Left ventricle myocardium superior (tissue), 1 donor: ENCODE results near the gene SPATA16. TPM values are rescaled to one million over a fixed set of nuclear protein-coding genes. Genes with fewer than 3 reads are reported as not detected.
"Not testable (repeated sequence)": the region's sequence is repeated elsewhere in the genome, so short reads cannot be mapped to it uniquely, and the experiment has no call there.

Experiments
- ATAC-seq: fragments of 200-7000 bp; cut with Tn5 transposase; one replicate; pipeline ENCODE4 v1.9.1; 2020; ENCODE audit warnings: mild to moderate bottlenecking, moderate library complexity
- DNase-seq: peaks from one replicate; pipeline ENCODE4 v3.0.0-alpha.2; 2020
- intact Hi-C: fragments of 100-400 bp; cut with micrococcal nuclease; formaldehyde crosslinking; loops from one replicate; pipeline ENCODE4 v1.11.0; 2022
- total RNA-seq: library from RNA; stranded (reverse); fragmentation: NEBNext Ultra II Directional; extraction: Animal tissue kit (Norgen Biotek cat#: 25700); gene quantifications from one replicate; pipeline ENCODE4 v1.2.1, GENCODE V29; 2021
- donor health status: DM: no; HTN: yes; CAD: no; lungs with severe emphysema.

Gene SPATA16
- total RNA-seq, 1 donor from 2014 or later: not detected

DNA sequence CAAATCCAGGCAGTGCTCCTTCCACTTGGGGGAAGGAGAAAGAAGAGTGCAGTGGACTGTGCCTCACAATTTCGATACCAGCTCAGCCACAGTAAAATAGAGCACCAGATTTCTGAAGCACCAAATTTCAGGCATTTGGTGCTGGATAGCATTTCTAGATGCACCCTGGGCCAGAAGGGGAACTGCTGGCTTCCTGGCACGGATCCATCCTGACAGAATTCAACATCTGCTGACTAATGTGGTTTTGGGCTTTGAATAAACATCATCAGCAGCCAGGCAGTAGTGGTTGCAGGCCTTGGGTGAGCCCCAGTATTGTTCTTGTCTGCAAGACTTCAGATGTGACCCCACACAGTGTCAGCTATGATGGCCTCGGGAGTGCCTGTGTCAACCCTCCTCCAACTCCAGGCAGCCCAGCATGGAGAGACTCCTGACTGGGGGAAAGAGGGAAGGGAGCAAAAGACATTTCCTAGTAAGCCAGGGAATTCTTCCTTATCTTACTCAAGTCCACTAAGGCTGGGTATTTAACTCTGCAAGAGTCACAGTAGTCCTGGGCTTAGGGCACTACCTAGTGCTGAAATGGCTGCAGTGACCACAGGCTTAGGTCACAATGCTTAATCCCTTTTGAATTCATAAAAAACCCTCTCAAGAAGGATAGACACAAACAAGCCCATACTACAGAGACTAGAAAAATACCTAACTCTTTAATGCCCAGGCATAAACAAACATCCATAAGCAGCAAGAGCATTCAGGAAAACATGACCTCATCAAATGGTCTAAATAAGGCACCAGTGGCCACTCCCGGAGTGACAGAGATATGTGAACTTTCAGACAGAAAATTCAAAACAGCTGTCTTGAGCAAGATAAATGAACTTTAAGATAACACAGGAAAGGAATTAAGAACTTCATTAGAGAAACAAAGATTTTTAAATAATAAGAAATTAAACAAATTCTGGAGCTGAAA, 74.7 kb downstream of the SPATA16 start:
- intact Hi-C loops: no loop called here
- DNase-seq (no peak), ATAC-seq (peak; percentile 30)

DNA sequence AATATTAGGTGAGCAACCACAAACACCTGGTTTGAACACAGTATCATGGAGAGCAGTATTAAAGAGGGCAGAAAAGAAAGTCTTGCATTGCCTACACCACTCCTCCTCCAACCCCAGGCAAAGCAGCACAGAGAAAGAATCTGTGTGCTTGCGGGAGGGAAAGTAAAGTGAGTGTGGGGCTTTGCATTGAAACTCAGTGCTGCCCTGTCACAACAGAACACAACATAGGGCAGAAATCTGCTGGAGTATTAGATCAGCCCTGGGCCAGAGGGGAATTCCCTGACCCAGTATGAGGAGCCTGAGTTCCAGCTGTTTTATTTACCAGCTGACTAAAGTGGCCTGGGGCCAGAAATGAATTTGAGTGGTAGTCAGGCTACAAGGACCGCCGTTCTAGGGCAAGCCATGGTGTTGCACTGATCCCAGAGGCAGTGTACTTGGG, 75.5 kb downstream of the SPATA16 start:
- DNase-seq (no peak), ATAC-seq (peak; percentile 59)
- intact Hi-C loops: no loop called here

DNA sequence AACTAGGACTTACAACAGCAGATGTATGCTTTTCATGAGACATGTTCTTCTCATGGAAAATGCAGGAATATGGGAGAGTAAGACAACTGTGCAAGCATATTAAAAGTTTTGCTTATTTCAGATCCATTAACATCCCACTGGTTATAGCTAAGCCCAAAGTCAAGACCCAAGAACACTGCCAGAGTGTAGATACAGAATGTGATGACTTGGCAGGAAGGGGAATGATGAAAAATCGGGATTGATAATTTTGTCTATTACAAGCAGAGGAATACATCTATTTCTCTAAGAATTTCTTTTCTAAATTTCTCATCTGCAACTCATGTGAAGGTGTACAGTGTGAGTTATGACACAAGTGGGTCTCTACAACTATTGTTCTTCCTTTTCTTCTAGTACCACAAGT, 76.4 kb downstream of the SPATA16 start:
- DNase-seq: no peak
- intact Hi-C loops: no loop called here
- no peak for ATAC-seq

DNA sequence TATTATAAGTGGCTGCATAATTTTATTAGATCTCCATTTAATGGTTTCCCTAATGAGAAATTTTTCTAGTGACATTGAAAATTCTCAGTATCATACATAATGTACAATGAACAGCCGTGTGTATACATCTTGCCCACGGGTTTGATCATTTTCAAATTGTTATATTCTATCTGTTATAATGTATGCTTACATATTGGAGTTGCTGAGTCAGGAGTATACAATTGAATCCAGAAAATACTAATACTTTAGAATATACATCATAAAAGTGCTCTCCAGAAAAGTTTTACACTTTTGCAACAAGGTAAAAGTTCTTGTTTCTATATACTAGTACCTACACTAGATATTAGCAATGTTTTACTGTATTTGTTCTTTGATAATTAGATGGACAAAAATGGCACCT, 82.8 kb downstream of the SPATA16 start:
- DNase-seq: no peak
- intact Hi-C loops: no loop called here

DNA sequence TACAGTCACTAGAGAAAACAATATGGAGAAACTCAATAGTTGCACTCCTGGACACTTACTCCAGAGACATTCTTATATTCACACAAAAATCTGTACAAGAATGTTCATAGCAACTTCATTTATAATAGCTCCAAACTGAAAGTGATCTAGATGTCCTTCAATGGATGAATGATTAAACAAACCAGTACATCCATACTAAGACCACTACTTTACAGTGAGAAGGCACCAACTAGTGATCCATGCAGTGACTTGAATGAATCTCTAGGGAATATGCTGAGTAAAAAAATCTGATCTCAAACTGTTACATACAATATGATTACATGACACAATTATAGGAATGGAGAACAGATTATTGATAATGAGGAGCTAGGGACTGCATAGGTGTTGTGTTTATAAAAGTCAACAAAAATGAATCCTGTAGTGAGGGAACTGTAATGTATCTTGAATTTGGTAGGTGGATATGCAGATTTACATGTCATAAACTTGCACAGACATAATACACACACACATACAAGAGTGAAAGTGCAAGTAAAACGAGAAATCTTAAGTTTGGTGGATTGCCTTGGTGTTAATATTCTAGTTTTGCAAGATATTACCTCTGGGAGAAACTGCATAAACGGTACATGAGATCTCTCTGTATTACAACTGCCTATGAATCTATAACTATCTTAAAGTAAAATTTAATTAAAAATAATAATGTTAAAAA, 85.7 kb downstream of the SPATA16 start:
- intact Hi-C loops: no loop called here

More for the DNA sequence above, 82.8 kb downstream of the SPATA16 start:
- ATAC-seq: no peak

DNA sequence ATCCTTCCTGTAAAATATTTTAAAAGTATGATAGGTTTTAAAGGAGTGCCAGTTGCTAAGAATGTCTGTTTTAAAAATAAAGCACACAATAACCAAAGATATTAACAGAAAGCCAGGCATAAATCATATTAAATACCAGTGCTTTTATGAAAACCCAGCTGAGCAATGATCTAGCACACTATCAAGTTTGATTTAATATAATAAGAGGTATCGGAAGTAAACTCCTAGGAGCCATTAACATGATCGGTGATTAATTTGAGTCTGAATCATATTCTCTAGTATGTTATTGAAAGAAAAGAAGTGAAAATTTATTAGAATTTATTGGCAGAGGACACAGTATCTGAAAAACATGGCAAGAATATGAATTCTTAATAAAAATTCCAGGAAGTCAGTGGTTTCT, 91.7 kb downstream of the SPATA16 start:
- ATAC-seq (no peak), DNase-seq (no peak)
- intact Hi-C loops: loop anchor here (10.0 kb wide), 1 partner anchor 215 kb away; no protein-coding TSS in a partner anchor

More for the DNA sequence above, 85.7 kb downstream of the SPATA16 start:
- DNase-seq (no peak), ATAC-seq (no peak)

DNA sequence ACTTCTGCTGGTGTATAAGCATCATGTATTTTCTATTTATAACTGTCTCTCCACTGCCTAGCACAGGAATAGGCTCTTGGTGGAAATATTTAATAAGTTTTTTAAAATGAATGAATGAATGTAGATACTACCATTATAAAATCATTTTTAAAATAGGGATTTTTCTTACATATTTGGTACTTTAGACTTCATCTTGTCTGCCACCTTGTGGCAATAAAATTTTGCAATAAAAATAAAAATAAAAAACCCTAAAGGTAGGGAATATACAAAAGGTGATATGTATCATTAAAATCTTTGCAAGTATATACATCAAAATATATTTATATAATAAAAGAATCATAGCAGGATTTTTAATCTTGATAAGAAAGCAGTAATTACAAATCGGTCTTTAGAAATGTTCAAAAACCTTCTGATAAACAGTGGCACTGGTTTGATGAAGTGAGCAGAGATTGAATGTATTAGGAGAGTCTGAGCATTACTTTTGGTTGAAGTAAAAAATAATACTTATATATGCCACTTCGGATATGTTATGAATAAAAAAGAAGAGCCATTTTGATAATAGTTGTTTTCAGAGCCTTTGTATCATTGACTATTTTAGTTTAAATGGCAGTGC, 95.2 kb downstream of the SPATA16 start:
- ATAC-seq (peak; percentile 21), DNase-seq (no peak)
- intact Hi-C loops: loop anchor here (10.0 kb wide), 1 partner anchor 211 kb away; no protein-coding TSS in a partner anchor

DNA sequence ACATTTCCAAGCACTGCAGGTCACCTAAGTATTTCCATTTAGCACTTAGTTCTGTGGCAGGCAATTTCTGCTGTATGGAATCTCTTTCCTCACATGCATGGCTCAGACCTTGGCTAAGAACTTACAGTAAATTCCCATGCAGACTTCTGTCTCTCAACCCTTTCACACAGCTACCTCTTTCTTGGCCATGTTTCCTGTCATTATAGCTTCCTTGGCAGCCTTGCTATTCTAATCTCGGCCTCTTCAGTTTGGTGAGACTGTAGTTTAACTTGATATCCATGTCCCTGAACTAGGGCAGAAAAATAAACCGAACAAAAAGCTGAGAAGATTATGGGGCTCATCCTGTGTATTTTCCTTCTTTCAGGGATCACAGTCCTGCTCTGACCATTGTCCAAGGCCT, 96.0 kb downstream of the SPATA16 start:
- peak; percentile 76 for ATAC-seq
- intact Hi-C loops: loop anchor here (10.0 kb wide), 1 partner anchor 210 kb away; no protein-coding TSS in a partner anchor
- no peak for DNase-seq

DNA sequence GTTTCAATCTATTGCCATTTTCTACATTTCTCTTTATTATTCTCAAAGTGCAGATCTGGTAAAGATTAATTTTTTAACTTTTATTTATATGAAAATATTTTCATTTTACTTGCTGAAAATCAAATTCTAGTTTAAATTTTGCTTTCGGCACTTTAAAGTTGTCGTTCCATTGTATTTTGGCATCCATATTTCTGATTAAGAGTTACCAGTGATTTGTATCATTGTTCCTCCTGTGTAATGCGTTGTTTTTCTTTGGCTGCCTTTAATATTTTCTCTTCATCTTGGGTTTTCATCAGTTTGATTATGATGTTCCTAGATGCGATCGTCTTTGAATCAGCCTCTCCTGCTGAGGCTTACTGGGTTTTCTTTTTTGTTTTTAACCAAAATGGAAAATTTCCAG, 97.3 kb downstream of the SPATA16 start:
- intact Hi-C loops: loop anchor here (10.0 kb wide), 1 partner anchor 209 kb away; no protein-coding TSS in a partner anchor
- ATAC-seq (no peak), DNase-seq (no peak)

DNA sequence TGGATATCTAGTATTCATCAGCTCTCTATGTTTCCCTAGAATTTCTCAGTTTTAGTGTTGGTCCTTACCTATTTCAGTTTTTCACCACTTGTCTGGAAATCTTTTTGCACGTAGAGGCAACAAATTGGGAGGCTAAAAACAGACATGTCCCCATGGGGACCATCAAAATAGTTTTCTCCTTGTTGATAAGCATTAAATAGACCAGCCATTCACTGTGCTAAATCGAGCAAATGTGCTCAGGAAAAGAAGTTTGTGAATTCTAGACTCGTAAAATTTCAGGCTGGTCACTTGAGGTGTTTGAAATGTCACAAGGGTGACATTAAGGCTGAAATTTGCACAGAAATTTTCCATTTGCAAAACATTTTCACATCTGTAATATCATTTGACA, 102.6 kb downstream of the SPATA16 start:
- DNase-seq (no peak), ATAC-seq (peak; percentile 92)
- intact Hi-C loops: no loop called here

DNA sequence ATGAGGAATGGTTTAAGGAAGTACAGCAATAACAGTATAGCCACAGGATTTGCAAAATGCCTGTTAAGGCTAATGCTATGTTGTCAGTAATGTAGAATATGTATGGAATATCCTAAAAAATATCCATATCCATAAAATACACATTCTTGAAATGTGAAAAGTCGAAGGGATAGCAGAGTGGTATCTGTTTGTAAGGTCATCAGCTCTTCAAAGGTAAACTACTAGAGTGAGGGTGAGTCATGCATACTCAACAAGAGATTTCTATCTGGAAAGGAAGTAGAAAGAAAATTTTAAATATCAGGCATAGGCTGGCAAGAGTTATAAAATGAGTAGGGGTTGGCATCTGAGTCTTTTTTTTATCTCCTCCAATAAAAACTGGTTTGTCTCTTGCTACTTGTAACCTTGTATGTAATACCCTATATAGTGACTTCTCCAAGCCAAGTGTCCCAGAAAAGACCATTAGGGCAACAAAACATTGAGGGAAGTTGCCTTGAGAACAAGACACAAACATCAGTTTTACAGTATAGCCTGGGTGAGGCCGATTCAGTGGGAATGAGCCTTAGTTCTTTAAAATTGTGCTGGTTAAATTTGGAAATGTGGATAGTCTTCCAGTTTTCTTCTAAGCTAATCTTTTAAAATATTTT, 103.1 kb downstream of the SPATA16 start:
- intact Hi-C loops: no loop called here
- DNase-seq (no peak), ATAC-seq (peak; percentile 45)

DNA sequence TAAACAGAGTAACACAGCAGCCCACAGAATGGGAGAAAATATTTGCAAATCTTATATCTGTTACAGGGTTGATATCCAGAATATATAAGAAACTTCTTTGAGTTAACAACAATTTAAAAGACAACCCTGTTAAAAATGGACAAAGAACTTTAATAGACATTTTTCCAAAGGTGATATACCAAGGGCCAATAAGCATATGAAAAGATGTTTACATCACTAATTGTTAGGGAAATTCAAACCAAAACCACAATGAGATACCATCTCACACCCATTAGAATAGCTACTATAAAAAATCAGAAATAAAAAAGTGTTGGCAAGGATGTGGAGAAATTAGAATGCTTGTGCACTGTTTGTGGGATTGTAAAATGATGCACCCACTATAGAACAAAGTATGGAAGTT, 110.8 kb downstream of the SPATA16 start:
- intact Hi-C loops: no loop called here
- DNase-seq (no peak), ATAC-seq (no peak)

DNA sequence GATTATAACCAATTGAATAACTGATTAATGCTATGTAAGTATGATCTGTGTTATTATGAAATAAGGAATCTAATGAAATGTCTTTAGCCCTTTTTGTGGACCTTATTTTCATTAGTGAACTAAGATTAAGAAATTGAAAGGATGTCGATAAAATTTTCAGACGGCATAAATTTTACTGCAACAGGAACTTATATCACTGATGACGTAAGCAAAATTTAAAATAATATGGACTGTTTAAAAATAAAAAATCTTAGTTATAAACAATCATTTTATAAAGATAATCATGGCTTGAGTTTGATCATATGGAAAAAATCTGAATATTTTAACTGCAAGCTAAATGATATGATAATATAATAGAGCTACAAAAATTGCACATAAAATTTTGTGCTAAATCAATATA, 112.7 kb downstream of the SPATA16 start:
- ATAC-seq (no peak), DNase-seq (no peak)
- intact Hi-C loops: no loop called here

DNA sequence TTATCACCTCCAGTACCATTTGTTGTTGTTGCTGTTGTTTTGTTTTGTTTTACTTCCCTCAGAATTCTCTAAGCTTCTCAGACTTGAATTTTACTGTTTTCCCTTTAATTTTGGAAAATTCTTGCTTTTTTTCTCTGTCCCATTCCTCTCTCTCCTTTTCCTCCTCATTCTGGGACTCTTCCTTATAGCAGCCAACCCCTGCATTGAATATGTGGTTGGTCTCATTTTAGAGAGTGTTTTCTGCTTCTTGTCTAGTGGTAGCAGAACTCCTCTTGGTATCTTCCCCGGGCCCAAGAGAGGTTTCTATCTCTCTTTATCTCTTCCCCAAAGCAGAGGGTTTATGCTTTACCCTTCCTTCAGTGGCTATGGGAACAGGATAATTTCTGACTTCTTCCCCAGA, 113.6 kb downstream of the SPATA16 start:
- intact Hi-C loops: no loop called here
- DNase-seq (no peak), ATAC-seq (no peak)

DNA sequence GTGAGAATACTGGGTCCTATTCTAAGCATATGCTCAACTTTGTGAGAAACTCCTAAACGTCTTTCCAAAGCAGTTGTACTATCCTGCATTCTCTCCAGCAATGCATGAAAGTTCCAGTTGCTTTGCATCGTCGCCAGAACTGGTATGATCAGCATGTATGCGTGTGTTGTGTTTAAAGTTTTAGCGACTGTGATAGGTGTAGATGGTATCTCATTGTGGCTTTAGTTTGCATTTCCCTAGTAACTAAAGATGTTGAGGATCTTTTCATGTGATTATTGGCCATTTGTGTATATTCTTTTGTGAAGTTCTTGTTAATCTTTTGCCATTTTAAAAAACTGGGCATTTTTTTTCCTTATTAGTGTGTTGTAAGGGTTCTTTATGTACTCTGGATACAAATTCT, 115.1 kb downstream of the SPATA16 start:
- DNase-seq (no peak), ATAC-seq (no peak)
- intact Hi-C loops: no loop called here

DNA sequence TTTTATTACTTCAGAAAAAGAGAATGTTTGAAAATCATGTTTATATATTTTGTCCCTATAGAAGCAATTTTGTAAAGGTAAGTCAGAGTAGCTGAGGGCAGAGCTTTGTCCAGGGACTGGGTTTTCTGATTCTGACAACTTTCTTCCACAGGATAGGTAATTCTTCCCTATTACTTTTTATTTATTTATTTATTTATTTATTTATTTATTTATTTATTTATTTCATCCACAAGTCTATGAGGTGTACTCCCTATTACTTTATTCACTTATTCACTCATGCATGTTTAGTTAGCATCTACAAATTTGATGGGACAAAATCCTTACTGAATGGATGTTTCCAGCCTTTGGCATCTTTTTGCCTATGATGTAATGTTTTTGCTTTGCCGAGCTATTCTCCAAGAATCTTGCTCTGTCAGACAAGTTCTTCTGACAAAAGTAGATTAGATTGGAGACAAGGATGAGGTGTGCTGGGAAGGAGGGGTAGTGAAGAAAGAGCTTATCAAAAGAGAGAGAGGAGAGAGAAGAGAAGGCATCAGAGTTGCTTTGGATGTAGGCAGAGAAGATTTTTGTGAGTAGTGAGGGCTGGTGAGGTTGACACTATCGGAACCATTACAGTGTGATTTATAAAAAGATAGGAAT, 119.4 kb downstream of the SPATA16 start:
- intact Hi-C loops: no loop called here
- no peak for DNase-seq
- no peak for ATAC-seq

DNA sequence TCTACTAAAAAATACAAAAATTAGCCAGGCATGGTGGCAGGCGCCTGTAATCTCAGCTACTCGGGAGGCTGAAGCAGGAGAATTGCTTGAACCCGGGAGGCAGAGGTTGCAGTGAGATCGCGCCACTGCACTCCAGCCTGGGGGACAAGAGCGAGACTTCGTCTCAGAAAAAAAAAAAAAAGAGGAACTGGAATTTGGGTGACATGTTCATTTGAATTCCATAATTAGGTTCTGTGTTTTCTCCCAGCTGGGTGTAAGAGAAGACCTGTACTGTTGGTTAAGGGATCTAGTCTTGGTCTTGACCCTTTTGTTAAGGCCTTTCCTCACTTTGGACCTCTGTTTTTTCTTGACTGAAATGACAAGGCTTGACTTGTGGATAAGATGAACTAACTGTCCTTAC, 120.9 kb downstream of the SPATA16 start:
- ATAC-seq, DNase-seq, intact Hi-C loops: not testable (repeated sequence)

DNA sequence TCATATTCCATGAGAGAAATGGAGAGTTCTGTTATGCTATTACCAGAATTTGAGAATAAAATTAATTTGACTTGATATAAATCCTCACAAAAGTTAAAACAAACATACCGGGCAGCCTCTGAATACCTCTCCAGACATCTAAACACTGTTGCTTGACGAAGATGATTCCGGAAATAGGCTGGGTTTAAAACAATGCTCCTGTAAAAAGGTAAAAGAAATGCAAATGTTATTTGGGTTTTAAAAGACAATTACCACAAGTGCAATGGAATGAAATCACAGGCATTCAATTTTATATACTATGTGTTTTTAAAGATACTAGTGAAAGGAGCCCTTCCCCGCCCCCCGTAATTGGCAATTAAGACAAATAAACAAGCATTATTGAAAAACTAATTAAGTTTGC, 121.7 kb downstream of the SPATA16 start:
- intact Hi-C loops: no loop called here
- no peak for ATAC-seq

DNA sequence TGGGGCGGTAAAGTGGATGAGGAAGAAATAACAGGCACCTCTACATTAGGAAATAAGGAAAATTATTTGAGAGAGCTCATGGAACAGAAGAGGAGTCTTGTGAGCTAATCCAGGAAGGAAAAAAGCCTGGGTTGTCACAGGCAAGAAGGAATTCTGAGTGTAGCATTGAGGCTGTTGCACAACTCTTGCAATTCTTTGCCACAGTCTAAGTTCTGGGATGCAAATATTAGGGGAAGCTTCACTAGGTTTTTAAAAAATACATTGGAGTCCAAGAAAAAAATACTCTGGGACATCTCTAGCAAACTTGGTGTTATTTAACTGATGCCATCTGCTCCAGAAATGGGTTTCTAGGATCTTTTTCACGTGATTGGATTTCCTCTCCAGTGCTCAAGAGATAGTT, 122.3 kb downstream of the SPATA16 start:
- intact Hi-C loops: no loop called here
- DNase-seq (no peak), ATAC-seq (no peak)

More for the DNA sequence above, 121.7 kb downstream of the SPATA16 start:
- DNase-seq: no peak
